ENCODE results near the gene ID4.

ID4 gene

DNA sequence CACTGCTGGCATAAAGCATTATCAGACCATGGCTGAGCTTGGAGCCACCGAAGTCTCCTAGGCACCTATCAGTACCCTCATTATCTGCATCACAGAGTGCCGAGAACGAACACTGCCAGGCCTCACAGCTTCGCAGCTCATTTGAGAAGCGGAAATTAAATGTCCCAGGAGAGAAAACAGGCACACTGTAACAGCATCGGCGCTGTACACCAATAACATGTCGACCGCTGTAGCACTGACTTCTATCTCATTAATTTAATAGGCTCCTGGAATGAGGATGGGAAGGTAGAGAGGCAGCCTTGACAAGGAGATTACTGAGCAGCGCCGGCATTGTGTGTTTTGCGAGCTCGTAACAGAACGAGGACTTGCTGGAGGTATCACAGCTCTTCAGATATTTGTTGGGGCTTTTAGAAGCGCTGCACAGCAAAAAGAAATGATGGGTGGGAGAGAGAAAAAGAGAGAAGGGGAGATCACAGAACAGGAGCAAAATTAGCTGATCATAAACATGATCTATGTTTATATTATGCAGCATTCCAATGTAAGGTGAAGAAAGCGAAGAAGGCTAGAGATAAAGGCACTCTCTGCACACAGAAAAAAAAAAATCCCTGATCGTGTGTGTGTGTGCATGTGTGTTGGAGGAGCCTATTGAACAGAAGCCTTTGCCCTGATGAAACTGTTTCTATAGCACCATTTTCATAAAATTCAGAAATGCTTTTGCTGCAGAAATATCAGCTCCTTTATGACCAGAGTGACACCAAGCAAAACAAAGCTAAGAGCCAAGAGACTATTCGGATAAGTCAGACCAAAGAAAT lies 29.2 kb downstream of the ID4 start:
- Histone ChIP-seq H2BK120ac (ENCODE audit: low read depth, low read length) (no peak overlapping the region), H4K91ac (ENCODE audit: low read depth, low read length, poor library complexity) (no peak overlapping the region), H4K8ac (ENCODE audit: low read depth, low read length) (no peak overlapping the region), H3K9me3 (replicated peaks in 1 of 2; ENCODE audit: control insufficient read depth in 2 of 2, insufficient read depth in 1 of 2, low read depth in 1 of 2, low read length in 2 of 2) (no peaks in the 10 kb centered on the region), H2BK12ac (ENCODE audit: low read length) (no peak overlapping the region), H3K9ac (ENCODE audit: low read depth, low read length, poor library complexity) (no peak overlapping the region), H3K79me1 (ENCODE audit: low read depth, low read length) (no peaks in the 10 kb centered on the region), H3K27me3 (ENCODE audit: control insufficient read depth in 3 of 3, insufficient read depth in 3 of 3, low read depth in 1 of 3, low read length in 3 of 3) (no peaks in the 10 kb centered on the region), H3K14ac (ENCODE audit: low read length) (no peak overlapping the region), H3K36me3 (replicated peaks in 1 of 2; ENCODE audit: control insufficient read depth in 2 of 2, insufficient read depth in 2 of 2, low read length in 2 of 2) (no peaks in the 10 kb centered on the region), H2BK5ac (ENCODE audit: low read length) (no peak overlapping the region), H2BK15ac (ENCODE audit: low read length) (no peak overlapping the region), H3K4me2 (ENCODE audit: insufficient read depth, low read length, poor library complexity, severe bottlenecking) (no peak overlapping the region), H3K23ac (ENCODE audit: low read depth, low read length, poor library complexity) (no peak overlapping the region), H3K18ac (ENCODE audit: low read length) (no peak overlapping the region), H3K4me3 (ENCODE audit: low read length in 2 of 2) (no peak overlapping the region), H3K4me1 (ENCODE audit: control insufficient read depth in 2 of 2, insufficient read depth in 1 of 2, low read depth in 1 of 2, low read length in 2 of 2) (peaks cover 0 to 6% of the 10 kb centered on the region in 2 donors), H2AFZ (ENCODE audit: low read length) (no peak overlapping the region), H3K27ac (replicated peaks; ENCODE audit: low read length) (no peak overlapping the region), H2AK5ac (ENCODE audit: low read depth, low read length) (no peak overlapping the region), H3K4ac (ENCODE audit: low read length) (no peak overlapping the region)
- WGBS, 2 donors (ENCODE audit: extremely low coverage in 2 of 2, insufficient read length in 2 of 2, insufficient replicate concordance in 1 of 2): no CpG with 5 or more reads among the region's 18 CpGs
- no peak for DNase-seq (ENCODE audit: low spot score)

DNA sequence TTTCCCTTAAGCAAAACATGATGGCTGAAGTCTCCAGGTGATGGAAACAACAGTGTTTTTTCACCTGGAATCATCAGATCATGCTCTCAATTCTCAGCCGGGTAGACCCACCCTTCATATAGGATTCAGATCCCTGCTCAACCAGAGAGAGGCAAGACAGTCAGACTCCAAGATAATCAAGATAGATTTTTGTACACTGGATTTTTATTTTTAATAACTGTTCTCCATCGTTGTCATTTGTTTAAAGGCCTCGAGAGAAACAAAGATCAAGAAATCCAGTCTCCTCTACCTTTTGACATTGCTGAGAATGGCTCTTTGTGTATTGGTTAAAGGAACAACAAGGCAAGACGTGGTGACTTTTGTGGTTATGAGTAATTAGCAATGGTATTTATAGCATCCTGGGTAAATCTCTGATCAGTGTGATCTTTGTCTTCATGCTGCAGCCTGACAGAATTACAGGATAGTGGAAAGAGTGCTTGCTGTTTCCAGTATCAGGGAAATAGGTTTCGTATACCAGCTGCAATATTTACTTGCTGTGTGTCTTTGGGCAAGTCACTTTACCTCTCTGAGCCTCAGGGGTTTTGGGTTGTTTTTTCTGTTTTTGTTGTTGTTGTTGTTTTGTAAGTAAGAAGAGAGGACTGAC lies 29.9 kb downstream of the ID4 start:
- Histone ChIP-seq H2BK5ac (ENCODE audit: low read length) (no peak overlapping the region), H2AFZ (ENCODE audit: low read length) (no peak overlapping the region), H3K4me1 (ENCODE audit: control insufficient read depth in 2 of 2, insufficient read depth in 1 of 2, low read depth in 1 of 2, low read length in 2 of 2) (peaks cover 0 to 2% of the 10 kb centered on the region in 2 donors), H3K18ac (ENCODE audit: low read length) (no peak overlapping the region), H3K14ac (ENCODE audit: low read length) (no peak overlapping the region), H3K4me3 (ENCODE audit: low read length in 2 of 2) (no peak overlapping the region), H2BK12ac (ENCODE audit: low read length) (no peak overlapping the region), H3K23ac (ENCODE audit: low read depth, low read length, poor library complexity) (no peak overlapping the region), H3K4me2 (ENCODE audit: insufficient read depth, low read length, poor library complexity, severe bottlenecking) (no peak overlapping the region), H3K4ac (ENCODE audit: low read length) (no peak overlapping the region), H3K27ac (replicated peaks; ENCODE audit: low read length) (no peak overlapping the region), H3K9ac (ENCODE audit: low read depth, low read length, poor library complexity) (no peak overlapping the region), H3K9me3 (replicated peaks in 1 of 2; ENCODE audit: control insufficient read depth in 2 of 2, insufficient read depth in 1 of 2, low read depth in 1 of 2, low read length in 2 of 2) (no peaks in the 10 kb centered on the region), H4K91ac (ENCODE audit: low read depth, low read length, poor library complexity) (no peak overlapping the region), H4K8ac (ENCODE audit: low read depth, low read length) (no peak overlapping the region), H3K27me3 (ENCODE audit: control insufficient read depth in 3 of 3, insufficient read depth in 3 of 3, low read depth in 1 of 3, low read length in 3 of 3) (no peaks in the 10 kb centered on the region), H3K36me3 (replicated peaks in 1 of 2; ENCODE audit: control insufficient read depth in 2 of 2, insufficient read depth in 2 of 2, low read length in 2 of 2) (no peaks in the 10 kb centered on the region), H3K79me1 (ENCODE audit: low read depth, low read length) (no peaks in the 10 kb centered on the region), H2AK5ac (ENCODE audit: low read depth, low read length) (no peak overlapping the region), H2BK120ac (ENCODE audit: low read depth, low read length) (no peak overlapping the region), H2BK15ac (ENCODE audit: low read length) (no peak overlapping the region)
- no CpG with 5 or more reads among the region's 5 CpGs for WGBS, 2 donors (ENCODE audit: extremely low coverage in 2 of 2, insufficient read length in 2 of 2, insufficient replicate concordance in 1 of 2)
- DNase-seq (ENCODE audit: low spot score): no peak

- Histone ChIP-seq H3K79me1 (ENCODE audit: low read depth, low read length) (no peaks in the 10 kb centered on the region), H3K14ac (ENCODE audit: low read length) (no peak overlapping the region), H3K4me2 (ENCODE audit: insufficient read depth, low read length, poor library complexity, severe bottlenecking) (no peak overlapping the region), H3K27ac (replicated peaks; ENCODE audit: low read length) (no peak overlapping the region), H2BK15ac (ENCODE audit: low read length) (no peak overlapping the region), H2BK12ac (ENCODE audit: low read length) (no peak overlapping the region), H3K4ac (ENCODE audit: low read length) (no peak overlapping the region), H2AK5ac (ENCODE audit: low read depth, low read length) (no peak overlapping the region), H4K91ac (ENCODE audit: low read depth, low read length, poor library complexity) (no peak overlapping the region), H3K23ac (ENCODE audit: low read depth, low read length, poor library complexity) (no peak overlapping the region), H3K9ac (ENCODE audit: low read depth, low read length, poor library complexity) (no peak overlapping the region), H3K27me3 (ENCODE audit: control insufficient read depth in 3 of 3, insufficient read depth in 3 of 3, low read depth in 1 of 3, low read length in 3 of 3) (no peaks in the 10 kb centered on the region), H3K36me3 (replicated peaks in 1 of 2; ENCODE audit: control insufficient read depth in 2 of 2, insufficient read depth in 2 of 2, low read length in 2 of 2) (no peaks in the 10 kb centered on the region), H3K4me3 (ENCODE audit: low read length in 2 of 2) (no peak overlapping the region), H2BK120ac (ENCODE audit: low read depth, low read length) (no peak overlapping the region), H2BK5ac (ENCODE audit: low read length) (no peak overlapping the region), H3K4me1 (ENCODE audit: control insufficient read depth in 2 of 2, insufficient read depth in 1 of 2, low read depth in 1 of 2, low read length in 2 of 2) (peaks cover 0 to 2% of the 10 kb centered on the region in 2 donors), H3K18ac (ENCODE audit: low read length) (no peak overlapping the region), H2AFZ (ENCODE audit: low read length) (no peak overlapping the region), H4K8ac (ENCODE audit: low read depth, low read length) (no peak overlapping the region), H3K9me3 (replicated peaks in 1 of 2; ENCODE audit: control insufficient read depth in 2 of 2, insufficient read depth in 1 of 2, low read depth in 1 of 2, low read length in 2 of 2) (no peaks in the 10 kb centered on the region)
- no peak for DNase-seq (ENCODE audit: low spot score)
- WGBS, 2 donors (ENCODE audit: extremely low coverage in 2 of 2, insufficient read length in 2 of 2, insufficient replicate concordance in 1 of 2): no CpG with 5 or more reads among the region's 9 CpGs
These were observed 32.3 kb downstream of the ID4 start for GRCh38 chr6:19869464-19869863.

DNA sequence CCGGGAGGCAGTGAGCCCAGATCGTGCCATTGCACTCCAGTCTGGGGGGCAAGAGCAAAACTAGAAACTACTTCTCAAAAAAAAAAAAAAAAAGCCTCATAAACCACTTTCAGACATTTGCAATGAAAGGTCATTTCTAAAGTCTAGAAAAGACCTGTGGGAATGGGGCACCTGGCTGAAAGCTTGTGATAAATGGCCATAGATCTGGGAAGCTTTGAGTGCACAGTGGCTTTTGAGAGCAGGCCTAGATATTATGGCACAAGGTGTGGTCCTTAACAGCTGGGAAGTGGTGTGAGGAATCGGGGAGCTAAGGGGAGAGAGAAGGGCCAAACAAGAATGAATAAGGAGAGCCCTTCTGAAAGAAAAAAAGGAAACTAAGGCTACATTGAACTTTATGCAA lies 33.2 kb downstream of the ID4 start:
- H3K27me3 ChIP-seq (ENCODE audit: control insufficient read depth in 3 of 3, insufficient read depth in 3 of 3, low read depth in 1 of 3, low read length in 3 of 3): no peaks in the 10 kb centered on the region
- no peak overlapping the region for H3K4me2 ChIP-seq (ENCODE audit: insufficient read depth, low read length, poor library complexity, severe bottlenecking)
- H3K4me1 ChIP-seq (ENCODE audit: control insufficient read depth in 2 of 2, insufficient read depth in 1 of 2, low read depth in 1 of 2, low read length in 2 of 2): peaks cover 0 to 2% of the 10 kb centered on the region in 2 donors
- no peak overlapping the region for H2BK120ac ChIP-seq (ENCODE audit: low read depth, low read length)
- no peak overlapping the region for H2AFZ ChIP-seq (ENCODE audit: low read length)
- no peak overlapping the region for H3K14ac ChIP-seq (ENCODE audit: low read length)
- no peak overlapping the region for H3K23ac ChIP-seq (ENCODE audit: low read depth, low read length, poor library complexity)
- H2BK12ac ChIP-seq (ENCODE audit: low read length): no peak overlapping the region
- no peaks in the 10 kb centered on the region for H3K79me1 ChIP-seq (ENCODE audit: low read depth, low read length)
- H2BK5ac ChIP-seq (ENCODE audit: low read length): no peak overlapping the region
- H3K18ac ChIP-seq (ENCODE audit: low read length): no peak overlapping the region
- no peak overlapping the region for H3K4ac ChIP-seq (ENCODE audit: low read length)
- WGBS, 2 donors (ENCODE audit: extremely low coverage in 2 of 2, insufficient read length in 2 of 2, insufficient replicate concordance in 1 of 2): no CpG with 5 or more reads among the region's 3 CpGs
- no peaks in the 10 kb centered on the region for H3K36me3 ChIP-seq (replicated peaks in 1 of 2; ENCODE audit: control insufficient read depth in 2 of 2, insufficient read depth in 2 of 2, low read length in 2 of 2)
- H4K91ac ChIP-seq (ENCODE audit: low read depth, low read length, poor library complexity): no peak overlapping the region
- H3K9me3 ChIP-seq (replicated peaks in 1 of 2; ENCODE audit: control insufficient read depth in 2 of 2, insufficient read depth in 1 of 2, low read depth in 1 of 2, low read length in 2 of 2): no peaks in the 10 kb centered on the region
- no peak overlapping the region for H3K4me3 ChIP-seq (ENCODE audit: low read length in 2 of 2)
- H2BK15ac ChIP-seq (ENCODE audit: low read length): no peak overlapping the region
- no peak overlapping the region for H3K27ac ChIP-seq (replicated peaks; ENCODE audit: low read length)
- DNase-seq (ENCODE audit: low spot score): no peak
- H3K9ac ChIP-seq (ENCODE audit: low read depth, low read length, poor library complexity): no peak overlapping the region
- no peak overlapping the region for H4K8ac ChIP-seq (ENCODE audit: low read depth, low read length)
- H2AK5ac ChIP-seq (ENCODE audit: low read depth, low read length): no peak overlapping the region
